ENCODE data around the gene TEX44. TPM values are rescaled to one million over a fixed set of nuclear protein-coding genes. Genes with fewer than 3 reads are reported as not detected.

TEX44 gene
- total and polyA plus RNA-seq, 9 of the 15 experiments (the other 6 are each of a cell fraction or from before 2014, with no cell fraction given): not detected

DNA sequence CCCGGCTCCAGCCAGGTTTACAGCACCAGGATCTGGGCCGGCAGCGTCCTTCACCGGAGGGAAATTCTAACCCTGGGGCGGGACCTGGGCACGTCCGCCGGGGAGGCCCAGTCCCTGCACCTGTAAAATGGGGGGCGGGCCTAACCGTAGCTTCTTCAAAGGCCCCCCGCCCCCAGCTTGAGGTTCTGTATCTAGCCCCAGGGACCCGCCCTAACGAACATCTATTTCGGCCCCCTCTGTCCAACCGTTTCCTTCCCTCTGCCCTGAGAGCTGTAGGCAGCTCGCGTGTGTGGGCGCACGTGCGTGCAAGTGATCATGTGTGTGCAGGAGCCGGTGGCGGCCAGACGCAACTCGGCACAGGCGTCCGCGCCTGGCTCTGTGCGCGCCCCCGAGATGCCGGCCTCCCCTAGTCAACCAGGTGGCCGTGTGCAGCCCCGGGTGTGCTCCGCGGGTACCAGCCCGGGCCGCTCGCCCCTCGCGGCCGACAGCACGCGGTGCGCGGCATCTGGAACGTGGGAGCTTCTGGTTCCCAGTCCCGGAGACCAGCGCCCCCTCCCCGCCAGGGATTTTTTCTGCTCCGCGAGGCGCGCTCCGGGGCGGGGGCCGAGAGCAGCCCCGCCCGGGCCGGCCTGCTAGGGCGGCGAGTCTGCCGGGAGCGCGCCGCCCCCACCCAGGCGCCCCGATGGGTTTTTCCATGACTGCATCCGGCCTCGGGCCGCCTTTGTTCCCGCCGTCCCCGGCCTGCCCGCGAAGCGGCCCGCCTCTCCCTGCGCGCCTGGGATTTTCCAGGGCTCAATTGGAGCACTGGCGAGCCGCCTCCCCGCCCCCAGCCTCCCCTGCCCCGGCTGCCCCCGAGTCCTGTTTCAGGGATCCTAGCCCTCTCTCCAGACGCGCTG lies 21.2 kb downstream of the TEX44 start (continued):
- TF ChIP-seq, protein P1, sequence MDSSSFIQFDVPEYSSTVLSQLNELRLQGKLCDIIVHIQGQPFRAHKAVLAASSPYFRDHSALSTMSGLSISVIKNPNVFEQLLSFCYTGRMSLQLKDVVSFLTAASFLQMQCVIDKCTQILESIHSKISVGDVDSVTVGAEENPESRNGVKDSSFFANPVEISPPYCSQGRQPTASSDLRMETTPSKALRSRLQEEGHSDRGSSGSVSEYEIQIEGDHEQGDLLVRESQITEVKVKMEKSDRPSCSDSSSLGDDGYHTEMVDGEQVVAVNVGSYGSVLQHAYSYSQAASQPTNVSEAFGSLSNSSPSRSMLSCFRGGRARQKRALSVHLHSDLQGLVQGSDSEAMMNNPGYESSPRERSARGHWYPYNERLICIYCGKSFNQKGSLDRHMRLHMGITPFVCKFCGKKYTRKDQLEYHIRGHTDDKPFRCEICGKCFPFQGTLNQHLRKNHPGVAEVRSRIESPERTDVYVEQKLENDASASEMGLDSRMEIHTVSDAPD (CRISPR knock-in tag; IDR thresholded peaks at IDR 0.05): no peak
- TF ChIP-seq MEF2A (IDR thresholded peaks at IDR 0.05; ENCODE audit: control insufficient read depth, low read depth, low read length) (no peak), RAD51 (IDR thresholded peaks at IDR 0.05; ENCODE audit: borderline replicate concordance, low read depth) (no peak), CHD2 (IDR thresholded peaks at IDR 0.05; ENCODE audit: low read depth, low read length) (no peak), ZFX (CRISPR knock-in tag; IDR thresholded peaks at IDR 0.05) (peak; percentile 68), NR2F6 (CRISPR knock-in tag; IDR thresholded peaks at IDR 0.05) (no peak), RHOXF2B (CRISPR knock-in tag; conservative IDR thresholded peaks at IDR 0.05) (no peak), NFYB (IDR thresholded peaks at IDR 0.05; ENCODE audit: extremely low read depth, insufficient read length) (no peak)
- TF ChIP-seq, protein P2, sequence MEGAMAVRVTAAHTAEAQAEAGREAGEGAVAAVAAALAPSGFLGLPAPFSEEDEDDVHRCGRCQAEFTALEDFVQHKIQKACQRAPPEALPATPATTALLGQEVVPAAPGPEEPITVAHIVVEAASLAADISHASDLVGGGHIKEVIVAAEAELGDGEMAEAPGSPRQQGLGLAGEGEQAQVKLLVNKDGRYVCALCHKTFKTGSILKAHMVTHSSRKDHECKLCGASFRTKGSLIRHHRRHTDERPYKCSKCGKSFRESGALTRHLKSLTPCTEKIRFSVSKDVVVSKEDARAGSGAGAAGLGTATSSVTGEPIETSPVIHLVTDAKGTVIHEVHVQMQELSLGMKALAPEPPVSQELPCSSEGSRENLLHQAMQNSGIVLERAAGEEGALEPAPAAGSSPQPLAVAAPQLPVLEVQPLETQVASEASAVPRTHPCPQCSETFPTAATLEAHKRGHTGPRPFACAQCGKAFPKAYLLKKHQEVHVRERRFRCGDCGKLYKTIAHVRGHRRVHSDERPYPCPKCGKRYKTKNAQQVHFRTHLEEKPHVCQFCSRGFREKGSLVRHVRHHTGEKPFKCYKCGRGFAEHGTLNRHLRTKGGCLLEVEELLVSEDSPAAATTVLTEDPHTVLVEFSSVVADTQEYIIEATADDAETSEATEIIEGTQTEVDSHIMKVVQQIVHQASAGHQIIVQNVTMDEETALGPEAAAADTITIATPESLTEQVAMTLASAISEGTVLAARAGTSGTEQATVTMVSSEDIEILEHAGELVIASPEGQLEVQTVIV (CRISPR knock-in tag; IDR thresholded peaks at IDR 0.05; ENCODE audit: borderline replicate concordance): no peak
- TF ChIP-seq, protein P3, sequence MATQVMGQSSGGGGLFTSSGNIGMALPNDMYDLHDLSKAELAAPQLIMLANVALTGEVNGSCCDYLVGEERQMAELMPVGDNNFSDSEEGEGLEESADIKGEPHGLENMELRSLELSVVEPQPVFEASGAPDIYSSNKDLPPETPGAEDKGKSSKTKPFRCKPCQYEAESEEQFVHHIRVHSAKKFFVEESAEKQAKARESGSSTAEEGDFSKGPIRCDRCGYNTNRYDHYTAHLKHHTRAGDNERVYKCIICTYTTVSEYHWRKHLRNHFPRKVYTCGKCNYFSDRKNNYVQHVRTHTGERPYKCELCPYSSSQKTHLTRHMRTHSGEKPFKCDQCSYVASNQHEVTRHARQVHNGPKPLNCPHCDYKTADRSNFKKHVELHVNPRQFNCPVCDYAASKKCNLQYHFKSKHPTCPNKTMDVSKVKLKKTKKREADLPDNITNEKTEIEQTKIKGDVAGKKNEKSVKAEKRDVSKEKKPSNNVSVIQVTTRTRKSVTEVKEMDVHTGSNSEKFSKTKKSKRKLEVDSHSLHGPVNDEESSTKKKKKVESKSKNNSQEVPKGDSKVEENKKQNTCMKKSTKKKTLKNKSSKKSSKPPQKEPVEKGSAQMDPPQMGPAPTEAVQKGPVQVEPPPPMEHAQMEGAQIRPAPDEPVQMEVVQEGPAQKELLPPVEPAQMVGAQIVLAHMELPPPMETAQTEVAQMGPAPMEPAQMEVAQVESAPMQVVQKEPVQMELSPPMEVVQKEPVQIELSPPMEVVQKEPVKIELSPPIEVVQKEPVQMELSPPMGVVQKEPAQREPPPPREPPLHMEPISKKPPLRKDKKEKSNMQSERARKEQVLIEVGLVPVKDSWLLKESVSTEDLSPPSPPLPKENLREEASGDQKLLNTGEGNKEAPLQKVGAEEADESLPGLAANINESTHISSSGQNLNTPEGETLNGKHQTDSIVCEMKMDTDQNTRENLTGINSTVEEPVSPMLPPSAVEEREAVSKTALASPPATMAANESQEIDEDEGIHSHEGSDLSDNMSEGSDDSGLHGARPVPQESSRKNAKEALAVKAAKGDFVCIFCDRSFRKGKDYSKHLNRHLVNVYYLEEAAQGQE (IDR thresholded peaks at IDR 0.05; ENCODE audit: borderline replicate concordance): 0 out of 2 replicates have a peak, but pooled peaks have one; percentile 6
- TF ChIP-seq, protein P3 (CRISPR knock-in tag; IDR thresholded peaks at IDR 0.05; ENCODE audit: low read depth): no peak
- TF ChIP-seq, protein P4, sequence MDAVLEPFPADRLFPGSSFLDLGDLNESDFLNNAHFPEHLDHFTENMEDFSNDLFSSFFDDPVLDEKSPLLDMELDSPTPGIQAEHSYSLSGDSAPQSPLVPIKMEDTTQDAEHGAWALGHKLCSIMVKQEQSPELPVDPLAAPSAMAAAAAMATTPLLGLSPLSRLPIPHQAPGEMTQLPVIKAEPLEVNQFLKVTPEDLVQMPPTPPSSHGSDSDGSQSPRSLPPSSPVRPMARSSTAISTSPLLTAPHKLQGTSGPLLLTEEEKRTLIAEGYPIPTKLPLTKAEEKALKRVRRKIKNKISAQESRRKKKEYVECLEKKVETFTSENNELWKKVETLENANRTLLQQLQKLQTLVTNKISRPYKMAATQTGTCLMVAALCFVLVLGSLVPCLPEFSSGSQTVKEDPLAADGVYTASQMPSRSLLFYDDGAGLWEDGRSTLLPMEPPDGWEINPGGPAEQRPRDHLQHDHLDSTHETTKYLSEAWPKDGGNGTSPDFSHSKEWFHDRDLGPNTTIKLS (IDR thresholded peaks at IDR 0.05; ENCODE audit: borderline replicate concordance, low read depth): no peak
- TF ChIP-seq, protein P5, sequence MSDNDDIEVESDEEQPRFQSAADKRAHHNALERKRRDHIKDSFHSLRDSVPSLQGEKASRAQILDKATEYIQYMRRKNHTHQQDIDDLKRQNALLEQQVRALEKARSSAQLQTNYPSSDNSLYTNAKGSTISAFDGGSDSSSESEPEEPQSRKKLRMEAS (CRISPR knock-in tag; IDR thresholded peaks at IDR 0.05): peak; percentile 87
